ENCODE measurements around the gene SMPDL3A.
"Not testable (repeated sequence)": the region's sequence is repeated elsewhere in the genome, so short reads cannot be mapped to it uniquely, and the experiment has no call there.

SMPDL3A gene

GRCh38 chr6:122789182-122790027, at the start of gene SMPDL3A:
SMPDL3A (plus strand) TSS chr6:122789258; CDS start chr6:122789347, 89 bp downstream.
- no peak for DNase-seq (ENCODE audit: low read depth)

GRCh38 chr6:122740091-122740490, 49.0 kb upstream of the SMPDL3A start:
- no peak for DNase-seq (ENCODE audit: low read depth)

- DNase-seq (ENCODE audit: low read depth) = no peak
Measured at GRCh38 chr6:122740936-122741335, 48.1 kb upstream of the SMPDL3A start.

- not testable (repeated sequence) for DNase-seq (ENCODE audit: low read depth)
Measured at GRCh38 chr6:122744247-122744646, 44.8 kb upstream of the SMPDL3A start.

- not testable (repeated sequence) for DNase-seq (ENCODE audit: low read depth)
Measured at GRCh38 chr6:122744856-122745255, 44.2 kb upstream of the SMPDL3A start.

- no peak for DNase-seq (ENCODE audit: low read depth)
Measured at GRCh38 chr6:122746688-122747087, 42.4 kb upstream of the SMPDL3A start.

- no peak for DNase-seq (ENCODE audit: low read depth)
Measured at GRCh38 chr6:122747573-122747972, 41.5 kb upstream of the SMPDL3A start.

- DNase-seq (ENCODE audit: low read depth) = not testable (repeated sequence)
Measured at GRCh38 chr6:122748945-122749344, 40.1 kb upstream of the SMPDL3A start.

GRCh38 chr6:122749451-122750050, 39.5 kb upstream of the SMPDL3A start:
- no peak for DNase-seq (ENCODE audit: low read depth)

GRCh38 chr6:122751326-122751725, 37.7 kb upstream of the SMPDL3A start:
- DNase-seq (ENCODE audit: low read depth) = no peak

GRCh38 chr6:122752459-122752858, 36.6 kb upstream of the SMPDL3A start:
- DNase-seq (ENCODE audit: low read depth) = no peak

GRCh38 chr6:122753000-122753687, 35.9 kb upstream of the SMPDL3A start:
- DNase-seq (ENCODE audit: low read depth) = no peak

- DNase-seq (ENCODE audit: low read depth) = no peak
Measured at GRCh38 chr6:122753688-122754056, 35.4 kb upstream of the SMPDL3A start.

GRCh38 chr6:122754191-122754731, 34.8 kb upstream of the SMPDL3A start:
- DNase-seq (ENCODE audit: low read depth) = no peak

- no peak for DNase-seq (ENCODE audit: low read depth)
Measured at GRCh38 chr6:122755901-122756300, 33.2 kb upstream of the SMPDL3A start.

- DNase-seq (ENCODE audit: low read depth) = no peak
Measured at GRCh38 chr6:122758927-122759334, 30.1 kb upstream of the SMPDL3A start.

- DNase-seq (ENCODE audit: low read depth) = no peak
Measured at GRCh38 chr6:122760330-122760729, 28.7 kb upstream of the SMPDL3A start.

GRCh38 chr6:122766256-122766655, 22.8 kb upstream of the SMPDL3A start:
- no peak for DNase-seq (ENCODE audit: low read depth)

- DNase-seq (ENCODE audit: low read depth) = no peak
Measured at GRCh38 chr6:122770835-122771601, 18.0 kb upstream of the SMPDL3A start.

- no peak for DNase-seq (ENCODE audit: low read depth)
Measured at GRCh38 chr6:122772724-122773415, 16.2 kb upstream of the SMPDL3A start.

- DNase-seq (ENCODE audit: low read depth) = no peak
Measured at GRCh38 chr6:122775975-122776374, 13.1 kb upstream of the SMPDL3A start.
